ENCODE measurements around the gene C9orf50.
A peak's percentile ranks its signal among the peaks of the same experiment; 100 is the strongest.

C9orf50 gene

GRCh38 chr9:129613520-129614175 lies 7.3 kb downstream of the C9orf50 start:
- ATAC-seq = no peak
- Mint-ChIP-seq H3K36me3 (ENCODE audit: low read depth) (peaks cover 2% of the 10 kb centered on the region), H3K4me1 (peaks cover 21% of the 10 kb centered on the region), H3K9me3 (peaks cover 3% of the 10 kb centered on the region), H3K27me3 (peaks cover 10% of the 10 kb centered on the region), H3K4me3 (no peak overlapping the region), H3K27ac (peak overlapping the region; percentile 42)
- DNase-seq = no peak

GRCh38 chr9:129612815-129613519 lies 7.9 kb downstream of the C9orf50 start:
- DNase-seq (no peak), ATAC-seq (no peak)
- peaks cover 20% of the 10 kb centered on the region for H3K4me1 Mint-ChIP-seq
- H3K36me3 Mint-ChIP-seq (ENCODE audit: low read depth) = no peaks in the 10 kb centered on the region
- no peak overlapping the region for H3K4me3 Mint-ChIP-seq
- H3K27ac Mint-ChIP-seq = no peak overlapping the region
- peaks cover 7% of the 10 kb centered on the region for H3K27me3 Mint-ChIP-seq
- H3K9me3 Mint-ChIP-seq = no peaks in the 10 kb centered on the region

- Mint-ChIP-seq H3K36me3 (ENCODE audit: low read depth) (no peaks in the 10 kb centered on the region), H3K9me3 (no peaks in the 10 kb centered on the region), H3K27ac (no peak overlapping the region), H3K4me3 (no peak overlapping the region), H3K27me3 (peaks cover 3% of the 10 kb centered on the region), H3K4me1 (peaks cover 26% of the 10 kb centered on the region)
- DNase-seq (no peak), ATAC-seq (no peak)
Observed at GRCh38 chr9:129612123-129612522, 8.8 kb downstream of the C9orf50 start.

GRCh38 chr9:129611307-129611800 lies 9.5 kb downstream of the C9orf50 start:
- no peak for ATAC-seq
- Mint-ChIP-seq H3K4me3 (peak overlapping the region; percentile 64), H3K9me3 (no peaks in the 10 kb centered on the region), H3K4me1 (peaks cover 28% of the 10 kb centered on the region), H3K36me3 (ENCODE audit: low read depth) (no peaks in the 10 kb centered on the region), H3K27me3 (peaks cover 3% of the 10 kb centered on the region), H3K27ac (no peak overlapping the region)
- no peak for DNase-seq

GRCh38 chr9:129610473-129611306 lies 10.2 kb downstream of the C9orf50 start:
- Mint-ChIP-seq H3K27ac (no peak overlapping the region), H3K4me3 (peak overlapping the region; percentile 64), H3K27me3 (peaks cover 3% of the 10 kb centered on the region), H3K4me1 (peaks cover 28% of the 10 kb centered on the region), H3K9me3 (no peaks in the 10 kb centered on the region), H3K36me3 (ENCODE audit: low read depth) (no peaks in the 10 kb centered on the region)
- peak; percentile 58 for ATAC-seq
- DNase-seq = peak; percentile 82

GRCh38 chr9:129610213-129610472 lies 10.8 kb downstream of the C9orf50 start:
- Mint-ChIP-seq H3K27me3 (peaks cover 3% of the 10 kb centered on the region), H3K4me1 (peaks cover 28% of the 10 kb centered on the region), H3K9me3 (no peaks in the 10 kb centered on the region), H3K27ac (no peak overlapping the region), H3K4me3 (no peak overlapping the region), H3K36me3 (ENCODE audit: low read depth) (no peaks in the 10 kb centered on the region)
- ATAC-seq (peak; percentile 4), DNase-seq (no peak)

- H3K27ac Mint-ChIP-seq = peak overlapping the region; percentile 78
- H3K4me1 Mint-ChIP-seq = peaks cover 32% of the 10 kb centered on the region
- no peaks in the 10 kb centered on the region for H3K36me3 Mint-ChIP-seq (ENCODE audit: low read depth)
- H3K4me3 Mint-ChIP-seq = peak overlapping the region; percentile 79
- peaks cover 3% of the 10 kb centered on the region for H3K27me3 Mint-ChIP-seq
- no peaks in the 10 kb centered on the region for H3K9me3 Mint-ChIP-seq
- ATAC-seq = no peak
- DNase-seq = peak; percentile 50
Observed at GRCh38 chr9:129609486-129610212, 11.3 kb downstream of the C9orf50 start.

GRCh38 chr9:129608561-129609481 lies 12.1 kb downstream of the C9orf50 start:
- peaks cover 3% of the 10 kb centered on the region for H3K27me3 Mint-ChIP-seq
- H3K4me1 Mint-ChIP-seq = peaks cover 33% of the 10 kb centered on the region
- H3K36me3 Mint-ChIP-seq (ENCODE audit: low read depth) = no peaks in the 10 kb centered on the region
- H3K4me3 Mint-ChIP-seq = no peak overlapping the region
- H3K27ac Mint-ChIP-seq = no peak overlapping the region
- DNase-seq (no peak), ATAC-seq (no peak)
- H3K9me3 Mint-ChIP-seq = no peaks in the 10 kb centered on the region

- no peak for DNase-seq
- H3K27me3 Mint-ChIP-seq = no peaks in the 10 kb centered on the region
- peaks cover 40% of the 10 kb centered on the region for H3K4me1 Mint-ChIP-seq
- H3K27ac Mint-ChIP-seq = no peak overlapping the region
- no peaks in the 10 kb centered on the region for H3K9me3 Mint-ChIP-seq
- H3K4me3 Mint-ChIP-seq = no peak overlapping the region
- H3K36me3 Mint-ChIP-seq (ENCODE audit: low read depth) = no peaks in the 10 kb centered on the region
- ATAC-seq = no peak
Observed at GRCh38 chr9:129607027-129607387, 13.9 kb downstream of the C9orf50 start.

GRCh38 chr9:129606161-129607026 lies 14.5 kb downstream of the C9orf50 start:
- DNase-seq = no peak
- H3K4me3 Mint-ChIP-seq = no peak overlapping the region
- no peaks in the 10 kb centered on the region for H3K9me3 Mint-ChIP-seq
- no peak overlapping the region for H3K27ac Mint-ChIP-seq
- H3K27me3 Mint-ChIP-seq = no peaks in the 10 kb centered on the region
- H3K4me1 Mint-ChIP-seq = peaks cover 38% of the 10 kb centered on the region
- ATAC-seq = no peak
- H3K36me3 Mint-ChIP-seq (ENCODE audit: low read depth) = no peaks in the 10 kb centered on the region

GRCh38 chr9:129604766-129605163 lies 16.1 kb downstream of the C9orf50 start:
- Mint-ChIP-seq H3K36me3 (ENCODE audit: low read depth) (no peaks in the 10 kb centered on the region), H3K4me1 (peaks cover 28% of the 10 kb centered on the region), H3K4me3 (no peak overlapping the region), H3K27me3 (no peaks in the 10 kb centered on the region), H3K9me3 (no peaks in the 10 kb centered on the region), H3K27ac (no peak overlapping the region)
- ATAC-seq (no peak), DNase-seq (no peak)

GRCh38 chr9:129604056-129604765 lies 16.7 kb downstream of the C9orf50 start:
- Mint-ChIP-seq H3K27me3 (no peaks in the 10 kb centered on the region), H3K36me3 (ENCODE audit: low read depth) (no peaks in the 10 kb centered on the region), H3K27ac (no peak overlapping the region), H3K9me3 (no peaks in the 10 kb centered on the region), H3K4me3 (no peak overlapping the region), H3K4me1 (peaks cover 25% of the 10 kb centered on the region)
- ATAC-seq = no peak
- no peak for DNase-seq

All from activated naive CD8-positive, alpha-beta T cell treated with anti-CD3 and anti-CD28 coated beads, Interleukin-2, amount 50 U/mL, for 24 hours (primary cell).